ENCODE measurements around the gene PEPD. TPM values are rescaled to one million over a fixed set of nuclear protein-coding genes. Genes with fewer than 3 reads are reported as not detected.

The PEPD gene
- total RNA-seq, result 48.4 and 49.0 TPM in 2 replicates

DNA sequence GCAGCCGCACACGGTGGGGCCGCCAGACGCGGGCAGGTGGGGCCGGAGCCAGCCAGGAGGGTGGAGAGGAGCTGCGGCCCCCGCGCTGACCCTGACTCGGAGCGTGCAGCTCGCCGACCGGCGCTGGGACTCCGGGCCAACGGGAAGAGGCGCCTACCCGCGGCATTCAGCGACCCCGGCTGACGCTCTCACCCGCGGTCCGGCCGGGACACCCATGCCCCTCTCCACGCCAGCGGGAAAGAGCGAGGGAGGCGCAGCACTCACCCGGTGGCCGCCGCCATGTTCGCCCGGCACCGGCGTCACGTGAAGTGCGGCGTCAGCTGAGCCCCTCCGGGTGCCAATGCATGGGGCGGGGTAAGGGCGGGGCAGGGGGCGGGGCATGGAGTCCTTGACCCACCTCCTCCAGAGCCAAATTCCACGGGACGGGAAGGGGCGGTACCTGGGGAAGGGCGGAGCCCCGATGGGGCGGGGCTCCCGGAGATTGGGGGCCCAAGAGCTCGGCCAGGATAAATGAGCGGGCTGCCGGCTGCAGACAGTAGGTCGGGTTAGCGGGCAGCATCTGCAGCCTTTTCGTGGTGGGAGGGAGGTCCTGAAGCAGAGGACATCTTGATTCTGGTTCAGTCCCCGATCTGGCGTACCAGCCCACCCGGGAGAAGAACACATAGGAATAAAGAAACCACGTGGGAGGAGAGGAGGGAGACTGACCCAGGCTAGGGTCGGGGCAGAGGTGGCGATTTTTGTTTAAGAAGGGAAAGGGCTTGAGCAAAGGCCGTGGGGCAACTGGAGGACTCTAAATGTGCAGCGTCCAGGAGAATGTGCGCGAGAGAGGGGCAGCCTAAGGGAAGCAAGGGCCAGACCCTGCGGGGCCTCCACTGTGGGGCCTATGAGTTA is at the start of gene PEPD:
PEPD (minus strand) TSS at position 312 of the 891 bp plus-strand sequence; CDS start at position 281, 31 bp downstream.

DNA sequence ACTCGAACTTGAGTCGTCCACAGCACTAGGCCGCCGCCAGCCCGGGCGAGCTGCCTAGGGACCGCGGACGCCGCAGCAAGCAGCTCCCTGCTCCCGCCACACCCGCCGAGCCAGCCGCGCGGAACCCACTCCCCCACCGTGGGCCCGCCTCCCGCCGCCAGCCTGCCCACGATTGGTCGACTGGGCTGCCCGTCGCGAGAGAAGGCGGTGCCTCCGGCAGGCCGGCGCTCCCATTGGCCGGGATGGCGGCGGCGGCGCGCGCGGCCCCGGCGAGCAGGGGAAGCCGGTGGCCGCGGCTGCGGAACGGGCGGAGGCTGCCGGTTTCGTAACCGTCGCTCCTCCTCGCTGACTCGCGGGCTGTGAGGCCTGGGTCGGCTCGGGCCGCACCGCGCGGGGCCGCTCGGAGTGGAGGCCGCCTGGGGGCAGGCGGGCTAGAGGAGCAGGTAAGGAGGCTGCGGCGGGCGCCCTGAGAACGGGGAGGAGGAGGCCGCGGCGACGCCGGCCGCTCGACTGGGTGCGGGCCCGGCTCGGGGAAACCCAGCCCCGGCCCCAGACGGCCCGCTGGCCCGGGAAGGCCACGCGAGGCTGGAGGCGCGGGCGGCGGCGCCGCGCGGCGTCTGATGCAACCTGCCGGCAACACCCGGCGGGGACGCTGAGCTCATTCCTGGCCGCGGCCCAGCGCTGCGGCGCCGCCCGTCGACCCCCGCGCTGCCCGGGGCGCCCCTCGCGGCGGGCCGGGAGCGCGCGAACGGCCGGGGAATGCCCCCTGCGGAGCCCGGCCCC is 147.9 kb downstream of the PEPD start, which contains the start of gene CEBPG:
CEBPG (plus strand) TSS at position 257 of the 783 bp plus-strand sequence. CDS start 5,531 bp downstream, outside the sequence.

Other genes with a start within 250 kb of the PEPD start
- 0.14 and 0.30 TPM in 2 replicates for gene CEBPA, start 219.3 kb downstream of the PEPD start, total RNA-seq
- gene CEBPG, start 148.1 kb downstream of the PEPD start, total RNA-seq, result 31.8 and 41.0 TPM in 2 replicates
- gene CHST8, start 100.2 kb upstream of the PEPD start, total RNA-seq, result not detected in 2 replicates

Data from smooth muscle cell of the umbilical artery (primary cell).